T-helper 9 cell (primary cell): ENCODE data around the gene PRADC1.

Experiments used
- DNase-seq: peaks from one replicate; pipeline ENCODE4 v3.0.0-alpha.2; 2020

The PRADC1 gene

GRCh38 chr2:73258186-73258912 lies 25.3 kb upstream of the PRADC1 start:
- no peak for DNase-seq

- no peak for DNase-seq
Measured at GRCh38 chr2:73257425-73258125, 24.5 kb upstream of the PRADC1 start.

- no peak for DNase-seq
Measured at GRCh38 chr2:73257021-73257420, 24.0 kb upstream of the PRADC1 start.

- DNase-seq = no peak
Measured at GRCh38 chr2:73256618-73256922, 23.5 kb upstream of the PRADC1 start.

GRCh38 chr2:73255907-73256617 lies 23.0 kb upstream of the PRADC1 start:
- DNase-seq = no peak

GRCh38 chr2:73255007-73255644 lies 22.1 kb upstream of the PRADC1 start:
- no peak for DNase-seq

GRCh38 chr2:73254343-73255006 lies 21.4 kb upstream of the PRADC1 start:
- no peak for DNase-seq

- no peak for DNase-seq
Measured at GRCh38 chr2:73253901-73254300, 20.9 kb upstream of the PRADC1 start.

GRCh38 chr2:73253400-73253799 lies 20.4 kb upstream of the PRADC1 start:
- DNase-seq = no peak

GRCh38 chr2:73252238-73253027 lies 19.4 kb upstream of the PRADC1 start:
- DNase-seq = no peak

- no peak for DNase-seq
Measured at GRCh38 chr2:73250872-73251846, 18.1 kb upstream of the PRADC1 start.

GRCh38 chr2:73249636-73250035 lies 16.6 kb upstream of the PRADC1 start:
- no peak for DNase-seq

- no peak for DNase-seq
Measured at GRCh38 chr2:73246850-73247249, 13.8 kb upstream of the PRADC1 start.

- DNase-seq = no peak
Measured at GRCh38 chr2:73244580-73244979, 11.5 kb upstream of the PRADC1 start.

GRCh38 chr2:73243884-73244570 lies 11.0 kb upstream of the PRADC1 start:
- no peak for DNase-seq

- DNase-seq = no peak
Measured at GRCh38 chr2:73239776-73240175, 6.7 kb upstream of the PRADC1 start.

- no peak for DNase-seq
Measured at GRCh38 chr2:73238976-73239375, 5.9 kb upstream of the PRADC1 start.

GRCh38 chr2:73238149-73238548 lies 5.1 kb upstream of the PRADC1 start:
- DNase-seq = no peak

GRCh38 chr2:73237168-73237567 lies 4.1 kb upstream of the PRADC1 start:
- no peak for DNase-seq

GRCh38 chr2:73235315-73236028 lies 2.4 kb upstream of the PRADC1 start:
- no peak for DNase-seq
